HK-2 (cell line): ENCODE results near the gene OR8J1.
"Not testable (repeated sequence)": the region's sequence is repeated elsewhere in the genome, so short reads cannot be mapped to it uniquely, and the experiment has no call there.

ENCODE experiments used
- DNase-seq: peaks from one replicate; pipeline ENCODE4 v3.0.0-alpha.2; 2018; ENCODE audit not compliant: unreplicated experiment

OR8J1 gene

GRCh38 chr11:56353991-56354390, at the start of gene OR8J1:
TSS of gene OR8J1 (plus strand) at chr11:56354291. CDS start at chr11:56360247, 5,956 bp downstream.
- no peak for DNase-seq

GRCh38 chr11:56307836-56308235, 46.3 kb upstream of the OR8J1 start:
- no peak for DNase-seq

GRCh38 chr11:56314844-56315243, 39.2 kb upstream of the OR8J1 start, which contains the start of gene OR8K3:
TSS of gene OR8K3 (plus strand) at chr11:56315144. CDS start at chr11:56318307, 3,163 bp downstream.
- no peak for DNase-seq

GRCh38 chr11:56331861-56332491, 22.1 kb upstream of the OR8J1 start:
- no peak for DNase-seq

GRCh38 chr11:56333156-56333555, 20.9 kb upstream of the OR8J1 start:
- DNase-seq, result no peak

- no peak for DNase-seq
Measured at GRCh38 chr11:56340289-56340688, 13.8 kb upstream of the OR8J1 start.

- DNase-seq, result no peak
Measured at GRCh38 chr11:56345739-56346138, 8.4 kb upstream of the OR8J1 start, which contains the start of gene OR8K1. TSS of gene OR8K1 (plus strand) at chr11:56346039. CDS start at chr11:56346039, 0 bp downstream.

GRCh38 chr11:56375324-56375723, 21.2 kb downstream of the OR8J1 start, which contains the start of gene OR8U1:
TSS of gene OR8U1 (plus strand) at chr11:56375624. CDS start at chr11:56375624, 0 bp downstream.
- DNase-seq, result no peak

- DNase-seq, result no peak
Measured at GRCh38 chr11:56380120-56380519, 26.0 kb downstream of the OR8J1 start.

- DNase-seq, result no peak
Measured at GRCh38 chr11:56394381-56394780, 40.3 kb downstream of the OR8J1 start.

- DNase-seq, result no peak
Measured at GRCh38 chr11:56396047-56396446, 42.0 kb downstream of the OR8J1 start.

- DNase-seq, result not testable (repeated sequence)
Measured at GRCh38 chr11:56401858-56402461, 47.9 kb downstream of the OR8J1 start.

- no peak for DNase-seq
Measured at GRCh38 chr11:56404393-56404792, 50.3 kb downstream of the OR8J1 start.

GRCh38 chr11:56410801-56411200, 56.7 kb downstream of the OR8J1 start:
- no peak for DNase-seq
